Activated T-helper 9 cell treated with anti-CD3 and anti-CD28 coated beads, Interleukin-2, amount 50 U/mL, for 16 hours (primary cell): ENCODE measurements around the gene RHEB.
"Not testable (repeated sequence)": the region's sequence is repeated elsewhere in the genome, so short reads cannot be mapped to it uniquely, and the experiment has no call there.

Experiments
- DNase-seq: peaks from one replicate; pipeline ENCODE4 v3.0.0-alpha.2; 2020; ENCODE audit warnings: low read depth

Gene RHEB, protein sequence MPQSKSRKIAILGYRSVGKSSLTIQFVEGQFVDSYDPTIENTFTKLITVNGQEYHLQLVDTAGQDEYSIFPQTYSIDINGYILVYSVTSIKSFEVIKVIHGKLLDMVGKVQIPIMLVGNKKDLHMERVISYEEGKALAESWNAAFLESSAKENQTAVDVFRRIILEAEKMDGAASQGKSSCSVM

DNA sequence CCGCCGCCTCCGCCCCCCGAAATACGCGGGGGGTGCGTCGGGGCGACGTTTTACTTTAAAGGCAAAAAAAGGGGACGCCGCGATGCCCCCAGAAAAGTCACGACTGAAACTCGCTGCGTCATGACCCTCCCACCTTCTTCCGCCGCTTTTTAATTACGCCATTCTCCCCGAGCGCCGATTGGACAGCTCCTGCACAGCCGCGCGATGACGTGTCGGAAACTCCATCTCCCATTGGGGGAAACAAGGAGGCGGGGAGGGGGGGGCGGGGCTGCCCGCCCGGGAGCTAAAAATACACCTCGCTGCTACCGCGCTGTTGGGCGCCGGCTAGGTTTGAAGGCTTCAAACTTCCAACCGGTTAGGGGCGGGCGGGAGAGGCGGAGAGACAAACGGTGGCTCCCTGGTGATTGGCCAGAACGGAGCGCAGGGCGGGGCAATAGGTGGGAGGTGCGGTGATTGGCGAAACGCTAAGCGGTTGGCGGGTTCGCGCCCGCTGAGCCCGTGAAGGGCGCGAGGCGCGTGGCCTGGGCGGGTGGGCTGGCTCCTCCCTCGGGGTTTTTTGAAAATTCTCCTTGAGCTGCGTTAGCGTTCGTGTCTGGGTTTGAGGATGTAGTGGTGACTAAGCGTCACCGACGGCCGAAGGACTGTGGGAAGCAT is at the start of gene RHEB:
RHEB (minus strand) TSS at position 131 of the 654 bp plus-strand sequence. CDS start 384 bp downstream, outside the sequence.
- DNase-seq, result peak; percentile 98

DNA sequence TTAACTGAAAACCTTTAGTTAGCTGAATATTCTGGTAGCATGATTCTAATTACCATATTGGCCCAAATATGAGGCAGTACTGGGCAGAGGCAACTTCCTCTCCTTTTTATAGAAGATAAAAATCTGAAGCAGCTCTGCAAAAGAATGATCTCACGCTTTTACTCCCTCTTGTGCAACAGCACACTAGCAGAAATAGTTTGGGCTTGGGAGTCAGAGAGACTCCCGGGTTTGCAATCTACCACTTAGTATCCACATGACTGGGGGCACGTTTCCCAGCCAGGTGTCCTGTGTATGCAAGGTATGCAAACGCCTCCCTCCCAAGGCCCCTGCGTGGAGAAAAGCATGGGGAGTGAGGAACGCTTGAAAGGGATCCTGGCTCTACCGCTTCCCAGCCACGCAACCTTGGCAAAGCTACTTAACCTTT is 47.2 kb upstream of the RHEB start:
- DNase-seq, result no peak

DNA sequence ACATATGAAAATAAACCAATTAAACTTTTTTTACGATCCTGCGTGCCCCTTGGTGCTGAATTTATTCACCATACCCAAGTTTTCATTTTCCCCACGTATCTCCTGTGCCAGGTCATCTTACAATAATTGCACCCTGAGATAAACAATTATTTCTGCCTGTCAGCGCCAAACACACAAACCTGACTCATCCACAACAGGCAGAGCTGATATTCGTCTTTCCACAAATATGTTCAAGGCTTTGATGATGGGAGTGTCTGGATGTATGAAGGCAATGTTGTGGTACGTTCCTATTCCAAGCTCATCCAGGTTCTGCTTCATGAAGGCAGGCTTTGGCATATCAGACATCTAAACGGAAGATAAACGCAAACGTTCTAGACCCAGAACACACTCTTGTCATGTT is 45.8 kb upstream of the RHEB start:
- no peak for DNase-seq

DNA sequence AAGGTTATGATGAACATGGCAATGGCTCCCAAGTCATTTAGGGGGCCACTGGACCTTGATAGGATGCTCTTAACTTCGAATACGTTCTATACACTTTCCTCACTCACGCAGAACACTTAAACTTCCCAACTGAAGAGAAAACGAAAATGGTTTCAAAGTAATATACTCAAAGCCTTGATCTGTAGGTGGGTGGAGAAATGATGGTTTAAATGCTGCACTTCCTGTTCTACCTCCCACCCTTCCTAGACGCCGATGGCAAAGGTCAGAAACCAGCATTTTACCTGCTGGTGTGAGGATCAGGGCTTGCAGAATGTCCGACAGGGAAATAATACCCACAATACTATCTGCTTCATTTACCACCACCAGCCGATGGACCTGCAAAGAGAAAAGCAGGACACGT is 40.5 kb upstream of the RHEB start:
- no peak for DNase-seq

DNA sequence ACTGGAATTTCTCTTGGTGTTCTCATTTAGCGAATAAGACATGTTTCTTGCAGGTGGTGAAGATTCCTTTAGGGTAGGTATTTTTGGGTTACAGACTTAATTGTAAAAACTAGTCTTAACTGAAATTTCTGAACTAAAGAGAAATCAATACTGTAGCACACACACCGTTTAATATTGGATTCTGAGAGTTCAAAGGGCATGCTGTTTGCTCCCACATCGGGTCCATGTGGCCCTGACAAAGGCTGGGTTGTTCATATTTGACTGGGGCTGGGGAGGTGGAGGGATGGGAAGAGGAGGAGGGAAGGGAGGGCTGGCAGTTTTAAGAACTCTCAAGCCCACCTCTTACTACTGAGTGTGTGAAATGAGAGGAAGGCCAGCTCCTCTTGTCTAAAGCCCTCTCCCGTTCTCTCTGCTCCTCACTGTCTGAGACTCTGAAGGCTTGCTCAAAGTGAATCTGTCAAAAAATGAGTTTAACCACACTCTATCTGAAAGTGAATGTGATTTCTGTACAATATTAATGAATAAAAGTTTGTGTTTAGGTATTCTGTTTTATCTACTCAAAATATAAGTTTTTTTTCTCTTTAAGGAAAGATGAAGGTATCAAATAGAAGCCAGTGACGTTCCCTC is 40.0 kb upstream of the RHEB start:
- DNase-seq, result no peak

DNA sequence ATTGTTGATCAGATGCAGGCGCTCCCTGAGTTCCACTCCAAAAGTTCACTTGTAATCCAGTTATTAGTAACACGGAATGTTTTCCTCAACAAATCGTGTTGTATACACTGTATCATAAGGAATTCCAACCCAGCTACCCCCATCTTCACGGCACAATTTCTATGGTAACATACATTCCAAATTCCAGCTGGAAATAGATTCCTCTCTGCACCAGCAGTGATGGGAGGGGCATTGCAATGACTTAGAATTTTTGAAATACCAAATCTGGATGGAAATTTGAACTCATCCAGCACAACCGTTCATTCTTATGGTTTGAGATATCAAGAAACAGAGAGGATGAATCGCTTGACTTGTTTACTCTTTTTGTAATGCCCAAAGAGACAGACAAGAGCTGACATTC is 38.9 kb upstream of the RHEB start:
- no peak for DNase-seq

DNA sequence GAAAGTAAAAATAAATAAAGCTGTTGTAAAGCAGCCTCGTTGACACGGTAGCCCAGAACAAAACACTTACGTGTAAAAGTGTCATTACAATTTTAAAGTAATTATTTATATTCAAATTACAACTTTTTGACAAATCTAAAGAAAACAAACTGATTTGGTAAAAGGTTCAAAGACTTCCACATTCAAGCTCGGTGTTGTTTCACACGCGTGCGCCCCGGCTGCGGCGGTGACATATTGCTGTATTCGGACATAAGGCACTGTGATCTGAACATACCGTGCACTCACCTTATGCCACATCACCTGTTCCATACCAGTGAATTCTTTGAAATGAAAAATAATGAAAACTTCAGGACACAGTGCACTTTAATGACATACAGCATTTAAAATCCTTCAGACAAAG is 36.9 kb upstream of the RHEB start:
- DNase-seq, result no peak

DNA sequence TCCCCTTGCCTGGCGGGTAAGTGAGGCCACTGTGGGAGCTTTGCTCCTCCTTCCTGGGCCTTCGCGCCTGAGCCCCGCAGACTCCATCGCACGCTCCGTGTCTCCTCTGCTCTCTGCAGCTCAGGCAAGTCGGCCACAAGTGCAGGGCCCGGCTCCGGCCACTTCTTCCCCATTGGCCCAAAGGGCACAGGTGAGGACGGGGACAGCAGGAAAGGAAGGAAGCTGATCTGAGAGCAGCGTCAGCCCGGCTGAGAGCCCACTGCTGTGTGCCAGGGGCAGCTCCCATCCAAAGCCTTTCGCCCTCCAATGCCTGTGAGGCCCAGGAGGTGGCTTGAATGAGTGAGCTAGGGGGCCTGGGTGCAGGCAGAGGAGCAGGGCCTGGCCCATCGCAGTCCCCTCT is 33.7 kb upstream of the RHEB start:
- no peak for DNase-seq

DNA sequence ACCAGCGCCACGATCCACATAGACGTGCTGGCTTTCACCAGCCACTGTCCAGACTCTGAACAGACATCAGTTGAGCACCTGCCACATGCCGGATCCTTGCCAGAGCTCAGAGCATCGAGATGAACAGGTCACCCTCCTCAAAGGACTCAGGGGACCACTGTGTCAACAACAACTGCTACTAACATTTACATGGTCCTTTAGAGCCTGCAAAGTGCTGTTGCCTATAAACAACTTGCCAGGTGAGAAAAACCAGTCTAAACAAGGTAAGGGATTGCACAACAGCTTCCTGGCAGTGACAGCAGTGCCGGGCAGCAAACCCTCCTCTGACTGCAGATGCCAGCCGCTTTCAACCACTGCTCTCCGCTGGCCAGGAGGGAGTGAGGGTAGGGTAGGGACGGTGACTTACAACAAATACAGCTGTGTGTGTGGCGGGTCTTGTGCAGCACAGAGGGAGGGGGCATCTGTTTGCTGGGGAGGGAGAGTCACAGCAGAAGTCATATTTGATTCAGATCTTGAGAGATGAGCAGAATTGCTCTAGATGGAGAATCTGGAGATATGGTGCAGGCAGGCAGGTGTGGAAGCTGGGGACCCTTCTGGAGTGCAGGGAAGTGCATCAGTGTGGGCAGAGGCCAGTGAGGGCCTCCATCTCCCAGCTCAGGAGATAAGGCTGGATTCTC is 32.8 kb upstream of the RHEB start:
- no peak for DNase-seq

DNA sequence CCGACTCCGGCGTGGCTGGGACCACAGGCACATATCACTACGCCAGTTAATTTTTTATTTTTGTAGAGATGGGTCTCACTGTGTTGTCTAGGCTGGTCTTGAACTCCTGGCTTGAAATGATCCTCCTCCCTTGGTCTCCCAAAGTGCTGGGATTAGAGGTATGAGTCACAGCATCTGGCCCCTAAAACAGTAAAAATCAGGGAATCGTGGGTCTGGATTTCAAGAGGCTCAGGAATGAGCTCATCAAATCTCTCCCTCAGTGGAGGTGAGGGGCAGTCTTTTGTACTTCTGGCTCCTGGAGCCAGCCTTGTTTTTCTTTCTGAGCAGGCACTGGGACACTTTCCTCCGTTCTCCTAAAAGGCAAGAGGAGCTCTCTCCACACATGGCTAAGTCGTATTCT is 32.1 kb upstream of the RHEB start:
- DNase-seq, result no peak

DNA sequence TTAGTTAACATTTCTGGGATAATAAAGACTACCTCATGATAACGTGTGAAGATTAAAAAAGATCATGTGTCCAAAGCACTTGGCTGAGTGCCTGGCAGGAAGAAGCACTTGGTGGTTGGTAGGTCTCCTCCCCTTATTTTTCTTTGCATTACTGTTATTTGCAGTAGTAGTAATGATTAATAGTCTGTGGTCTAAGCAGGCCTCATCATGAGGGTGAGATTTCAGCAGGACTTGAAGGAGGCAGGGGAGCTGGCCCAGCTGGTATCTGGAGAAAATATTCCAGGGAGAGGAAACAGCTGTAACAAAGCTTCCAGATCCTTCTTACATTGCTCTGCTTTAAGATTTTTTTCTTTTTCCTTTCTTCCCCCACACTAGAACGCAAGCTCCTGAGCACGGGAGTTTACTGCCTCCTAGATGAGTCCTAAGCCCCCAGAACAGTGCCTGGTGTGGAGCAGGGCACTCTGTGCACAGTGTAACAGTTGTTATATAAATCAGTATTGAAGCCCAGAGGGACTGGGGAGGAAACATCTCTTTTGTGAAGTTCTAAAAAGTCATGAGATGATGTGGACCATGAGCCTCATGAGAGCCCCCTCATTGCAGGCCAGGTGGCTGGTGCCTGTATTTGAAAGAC is 31.1 kb upstream of the RHEB start:
- DNase-seq, result no peak

DNA sequence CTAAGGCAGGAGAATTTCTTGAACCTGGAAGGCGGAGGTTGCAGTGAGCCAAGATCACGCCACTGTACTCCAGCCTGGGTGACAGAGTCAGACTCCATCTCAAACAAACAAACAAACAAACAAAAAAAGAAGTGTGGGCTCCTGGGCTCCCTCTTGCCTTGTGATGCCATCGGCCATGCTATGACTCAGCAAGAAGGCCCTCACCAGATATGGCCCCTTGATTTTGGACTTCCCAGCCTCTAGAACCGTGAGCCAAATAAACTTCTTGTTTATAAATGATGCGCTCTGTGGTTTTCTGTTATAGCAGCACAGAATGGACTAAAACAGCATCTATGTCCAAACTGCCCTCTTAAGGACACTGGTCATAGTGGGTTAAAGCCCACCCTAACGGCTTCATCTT is 29.9 kb upstream of the RHEB start:
- DNase-seq, result no peak

DNA sequence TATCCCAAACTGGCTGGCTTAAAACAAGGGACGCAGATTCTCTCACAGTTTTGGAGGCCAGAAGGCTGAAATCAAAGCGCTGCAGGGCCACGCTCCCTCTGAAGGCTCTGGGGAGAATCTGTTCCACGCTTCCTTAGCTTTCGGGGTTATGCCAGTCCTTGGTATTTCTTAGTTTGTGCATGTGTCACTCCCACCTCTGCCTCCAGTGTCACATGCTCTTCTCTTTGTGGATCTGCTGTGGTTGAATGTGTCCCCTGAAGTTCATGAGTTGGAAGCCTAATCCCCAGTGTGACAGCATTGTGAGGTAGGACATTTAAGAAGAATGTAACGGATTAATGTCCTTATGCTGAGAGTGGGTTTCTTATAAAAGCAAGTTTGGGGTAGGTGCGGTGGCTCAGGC is 29.4 kb upstream of the RHEB start:
- DNase-seq, result no peak

DNA sequence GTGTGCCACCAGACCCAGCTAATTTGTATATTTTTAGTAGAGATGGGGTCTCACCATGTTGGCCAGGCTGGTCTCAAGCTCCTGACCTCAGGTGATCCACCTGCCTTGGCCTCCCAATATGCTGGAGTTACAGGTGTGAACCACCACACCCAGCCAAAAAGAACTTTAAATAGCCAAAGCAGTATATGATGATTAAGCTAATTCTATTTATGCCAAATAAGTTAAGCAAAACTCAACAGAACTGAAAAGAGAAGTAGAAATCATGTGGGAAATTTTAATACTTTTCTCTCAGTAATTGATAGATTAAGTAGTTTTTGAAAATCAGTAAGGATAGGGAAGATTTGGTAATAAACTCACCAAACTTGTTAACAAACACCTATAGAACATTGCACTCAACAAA is 24.5 kb upstream of the RHEB start:
- DNase-seq, result no peak

DNA sequence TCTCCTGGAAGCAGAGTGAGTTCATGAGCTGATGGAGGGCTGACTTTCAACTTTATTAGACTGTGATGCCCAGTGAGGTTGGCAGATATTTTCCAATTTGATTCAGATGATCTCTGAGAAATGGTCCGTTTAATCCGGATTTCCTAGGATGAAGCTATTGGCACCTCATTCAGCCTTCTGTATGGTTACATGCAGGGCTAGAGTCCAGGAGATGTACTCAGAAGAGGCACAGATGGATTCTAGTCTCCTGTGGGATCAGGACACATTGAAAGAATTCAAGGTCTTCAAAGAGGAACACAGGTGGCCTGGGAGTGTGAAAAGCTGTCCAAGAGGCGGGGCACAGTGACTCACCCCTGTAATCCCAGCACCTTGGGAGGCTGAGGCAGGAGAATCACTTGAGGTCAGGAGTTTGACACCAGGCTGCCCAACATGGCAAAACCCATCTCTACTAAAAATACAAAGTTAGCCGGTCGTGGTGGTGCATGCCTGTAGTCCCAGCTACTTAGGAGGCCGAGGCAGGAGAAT is 23.0 kb upstream of the RHEB start:
- DNase-seq, result no peak

DNA sequence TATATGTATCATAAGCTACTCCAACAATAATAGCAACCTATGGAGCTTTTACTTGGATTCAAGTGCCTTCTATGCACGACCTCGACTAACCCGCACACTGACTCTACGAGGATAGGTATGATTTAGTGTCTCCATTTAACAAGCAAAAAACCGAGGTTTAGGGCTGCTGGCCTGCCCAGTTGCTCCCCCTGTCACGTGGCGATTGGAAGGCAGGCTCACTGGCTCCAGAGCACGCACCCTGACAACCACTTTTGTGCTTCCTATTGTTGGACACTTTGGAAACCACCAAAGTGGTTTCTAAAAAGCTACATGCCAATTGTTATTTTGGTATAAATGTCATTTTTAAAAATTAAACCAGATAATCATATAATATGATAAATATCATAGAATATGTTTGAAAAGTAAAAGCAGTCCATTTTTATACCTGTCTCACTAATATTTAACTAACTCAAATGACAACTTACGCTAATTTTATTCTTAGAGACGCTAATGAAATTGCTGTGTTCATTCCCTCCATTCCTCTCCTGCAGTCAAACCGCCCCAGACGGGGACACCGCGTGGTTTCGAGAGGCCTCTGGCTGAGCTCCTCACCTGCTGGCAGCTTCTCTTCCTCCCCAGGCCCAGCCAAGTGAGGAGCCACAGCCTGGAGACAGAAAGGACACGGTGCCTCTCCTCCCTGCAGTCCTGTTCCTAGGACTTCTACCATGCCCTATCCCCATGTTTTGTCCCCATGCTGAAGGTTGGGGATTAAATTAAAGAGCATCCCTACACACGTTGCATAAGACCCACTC is 22.2 kb upstream of the RHEB start:
- no peak for DNase-seq

DNA sequence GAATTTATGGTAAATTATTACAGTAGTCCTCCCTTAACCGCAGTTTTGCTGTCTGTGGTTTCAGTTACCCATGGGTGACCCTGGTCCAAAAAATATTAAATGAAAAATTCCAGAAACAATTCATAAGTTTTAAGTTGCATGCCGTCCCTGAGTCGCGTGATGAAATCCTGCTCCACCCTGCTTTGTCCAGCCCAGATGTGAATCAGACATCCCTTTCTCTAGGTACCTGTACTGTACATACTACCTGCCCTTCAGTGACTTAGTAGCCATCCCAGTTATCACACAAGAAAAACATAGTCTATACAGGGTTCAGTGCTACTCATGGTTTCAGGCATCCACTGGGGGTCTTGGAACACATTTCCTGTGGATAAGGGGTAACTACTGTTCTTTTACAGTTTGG is 20.5 kb upstream of the RHEB start:
- no peak for DNase-seq

DNA sequence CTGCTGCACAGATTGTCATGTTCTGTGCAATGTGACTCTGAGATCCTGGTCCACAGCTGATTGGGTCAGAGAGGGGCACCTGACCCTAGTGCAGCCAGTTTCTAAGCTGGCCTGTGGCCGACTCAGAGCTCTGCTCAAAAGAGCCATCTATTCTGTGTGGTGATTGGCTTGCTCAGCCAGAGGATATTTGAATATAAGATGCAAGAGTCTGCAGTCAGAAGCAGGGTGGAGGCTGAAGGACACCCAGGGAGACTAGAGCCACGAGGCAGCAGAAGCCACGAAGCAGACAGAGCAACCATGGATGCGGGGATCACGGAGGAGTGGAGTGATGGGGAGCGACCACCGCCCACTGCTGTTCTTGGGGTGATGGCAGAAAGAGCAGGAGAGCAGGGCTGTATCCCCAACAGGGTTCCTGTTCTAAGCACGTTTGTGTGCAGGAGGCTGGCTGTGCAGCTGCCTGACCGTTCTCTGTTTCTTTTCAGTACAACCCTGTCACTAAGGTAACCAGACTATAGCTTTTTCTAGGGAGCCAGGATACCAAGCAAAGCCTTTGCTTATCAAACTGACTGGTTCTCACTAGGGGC is 19.5 kb upstream of the RHEB start:
- no peak for DNase-seq

DNA sequence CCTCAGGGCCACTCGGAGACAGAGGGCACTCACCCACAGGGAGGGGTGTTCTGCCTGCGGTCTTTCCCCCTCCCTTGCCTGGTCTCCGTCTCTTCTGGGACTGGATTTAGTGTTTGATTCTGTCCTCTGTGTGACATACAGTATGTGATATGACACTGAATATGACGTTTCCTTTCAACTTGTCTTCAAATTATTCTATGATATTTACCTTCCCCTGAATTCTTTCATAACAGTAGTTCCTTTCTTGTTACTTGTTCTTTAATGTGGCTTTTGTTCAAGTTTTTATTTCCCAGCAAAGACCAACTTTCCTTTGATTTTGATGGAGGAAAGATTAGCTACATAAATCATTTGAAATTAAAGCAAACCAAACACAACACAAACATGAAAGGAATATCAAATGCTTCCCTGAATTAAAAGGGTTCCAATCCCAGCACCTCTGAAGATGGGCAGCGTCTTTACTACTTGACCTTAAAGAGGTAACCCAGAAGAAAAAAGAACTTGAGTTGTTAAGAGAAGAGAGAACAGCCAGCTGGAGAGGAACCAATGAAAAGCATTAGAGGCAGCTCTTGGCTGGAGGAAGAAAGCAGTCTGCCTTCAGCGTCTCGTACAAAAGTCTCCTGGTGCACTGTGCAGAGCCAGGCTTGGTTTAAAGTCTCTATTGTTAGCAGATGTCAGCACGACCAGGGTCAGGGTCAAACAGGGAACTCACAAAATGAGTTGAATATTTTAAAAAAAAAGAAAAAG is 18.3 kb upstream of the RHEB start:
- no peak for DNase-seq

DNA sequence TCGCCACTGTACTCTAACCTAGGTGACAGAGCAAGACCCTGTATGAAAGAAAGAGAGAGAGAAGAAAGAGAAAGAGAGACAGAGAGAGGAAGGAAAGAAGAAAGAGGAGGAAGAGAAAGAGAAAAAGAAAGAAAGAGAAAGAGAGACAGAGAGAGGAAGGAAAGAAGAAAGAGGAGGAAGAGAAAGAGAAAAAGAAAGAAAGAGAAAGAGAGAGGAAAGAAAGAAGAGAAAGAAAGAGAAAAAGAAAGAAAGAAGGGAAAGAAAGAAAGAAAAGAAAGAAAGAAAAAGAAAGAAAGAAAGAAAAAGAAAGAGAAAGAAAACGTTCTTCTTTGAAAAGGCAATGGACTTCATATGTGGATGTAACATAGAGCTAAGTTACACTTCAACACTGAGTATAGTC is 16.5 kb upstream of the RHEB start:
- DNase-seq, result not testable (repeated sequence)

DNA sequence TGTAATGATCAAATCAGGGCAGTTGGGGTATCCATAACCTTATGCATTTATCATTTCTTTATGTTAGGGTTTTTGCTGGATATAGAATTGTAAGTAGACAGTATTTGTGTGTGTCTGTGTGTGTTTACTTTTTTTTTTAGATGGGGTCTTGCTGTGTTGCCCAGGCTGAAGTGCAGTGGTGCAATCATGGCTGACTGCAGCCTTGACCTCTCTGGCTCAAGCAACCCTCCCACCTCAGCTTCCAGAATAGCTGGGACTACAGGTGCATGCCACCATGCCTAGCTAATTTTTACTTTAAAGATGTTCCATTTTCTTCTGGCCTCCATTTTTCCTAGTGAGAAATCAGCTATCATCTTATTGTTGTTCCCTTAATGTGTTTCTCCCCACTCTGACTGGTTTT is 10.1 kb upstream of the RHEB start:
- no peak for DNase-seq
